AG09319 (cell line): Measurements from ENCODE around the gene DHRS7.

Experiments used
- DNase-seq: peaks from one replicate; pipeline ENCODE4 v3.0.0-alpha.2; 2010; ENCODE audit warnings: low read depth; ENCODE audit errors: extremely low read depth
- TF ChIP-seq, protein P1 (sequence below): IDR thresholded peaks from 2 replicates; pipeline ENCODE4 v1.5.1; 2011; ENCODE audit warnings: low read depth, mild to moderate bottlenecking, inconsistent platforms, low read length, moderate library complexity

DHRS7 gene

DNA sequence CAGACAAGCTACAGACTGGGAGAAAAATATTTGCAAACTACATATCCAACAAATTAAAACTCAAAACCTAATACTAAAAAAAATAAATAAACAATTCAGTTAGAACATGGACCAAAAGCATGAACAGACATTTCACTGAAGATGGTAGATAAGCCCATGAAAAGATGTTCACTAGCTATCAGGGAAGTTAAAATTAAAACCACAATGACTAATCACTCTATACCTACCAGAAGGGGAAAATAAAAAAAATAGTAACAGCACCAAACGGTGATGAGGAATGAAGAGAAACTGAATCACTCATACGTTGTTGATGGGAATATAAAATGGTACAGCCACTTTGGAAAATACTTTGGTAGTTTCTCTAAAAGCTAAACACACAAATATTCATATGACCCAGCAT, 31.1 kb upstream of the DHRS7 start:
- no peak for DNase-seq
- TF ChIP-seq, protein P1, sequence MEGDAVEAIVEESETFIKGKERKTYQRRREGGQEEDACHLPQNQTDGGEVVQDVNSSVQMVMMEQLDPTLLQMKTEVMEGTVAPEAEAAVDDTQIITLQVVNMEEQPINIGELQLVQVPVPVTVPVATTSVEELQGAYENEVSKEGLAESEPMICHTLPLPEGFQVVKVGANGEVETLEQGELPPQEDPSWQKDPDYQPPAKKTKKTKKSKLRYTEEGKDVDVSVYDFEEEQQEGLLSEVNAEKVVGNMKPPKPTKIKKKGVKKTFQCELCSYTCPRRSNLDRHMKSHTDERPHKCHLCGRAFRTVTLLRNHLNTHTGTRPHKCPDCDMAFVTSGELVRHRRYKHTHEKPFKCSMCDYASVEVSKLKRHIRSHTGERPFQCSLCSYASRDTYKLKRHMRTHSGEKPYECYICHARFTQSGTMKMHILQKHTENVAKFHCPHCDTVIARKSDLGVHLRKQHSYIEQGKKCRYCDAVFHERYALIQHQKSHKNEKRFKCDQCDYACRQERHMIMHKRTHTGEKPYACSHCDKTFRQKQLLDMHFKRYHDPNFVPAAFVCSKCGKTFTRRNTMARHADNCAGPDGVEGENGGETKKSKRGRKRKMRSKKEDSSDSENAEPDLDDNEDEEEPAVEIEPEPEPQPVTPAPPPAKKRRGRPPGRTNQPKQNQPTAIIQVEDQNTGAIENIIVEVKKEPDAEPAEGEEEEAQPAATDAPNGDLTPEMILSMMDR, result no peak

GRCh38 chr14:60195179-60195810, 30.1 kb upstream of the DHRS7 start:
- TF ChIP-seq, protein P1, result no peak; the same call in 1 of the 2 replicates
- DNase-seq, result no peak

DNA sequence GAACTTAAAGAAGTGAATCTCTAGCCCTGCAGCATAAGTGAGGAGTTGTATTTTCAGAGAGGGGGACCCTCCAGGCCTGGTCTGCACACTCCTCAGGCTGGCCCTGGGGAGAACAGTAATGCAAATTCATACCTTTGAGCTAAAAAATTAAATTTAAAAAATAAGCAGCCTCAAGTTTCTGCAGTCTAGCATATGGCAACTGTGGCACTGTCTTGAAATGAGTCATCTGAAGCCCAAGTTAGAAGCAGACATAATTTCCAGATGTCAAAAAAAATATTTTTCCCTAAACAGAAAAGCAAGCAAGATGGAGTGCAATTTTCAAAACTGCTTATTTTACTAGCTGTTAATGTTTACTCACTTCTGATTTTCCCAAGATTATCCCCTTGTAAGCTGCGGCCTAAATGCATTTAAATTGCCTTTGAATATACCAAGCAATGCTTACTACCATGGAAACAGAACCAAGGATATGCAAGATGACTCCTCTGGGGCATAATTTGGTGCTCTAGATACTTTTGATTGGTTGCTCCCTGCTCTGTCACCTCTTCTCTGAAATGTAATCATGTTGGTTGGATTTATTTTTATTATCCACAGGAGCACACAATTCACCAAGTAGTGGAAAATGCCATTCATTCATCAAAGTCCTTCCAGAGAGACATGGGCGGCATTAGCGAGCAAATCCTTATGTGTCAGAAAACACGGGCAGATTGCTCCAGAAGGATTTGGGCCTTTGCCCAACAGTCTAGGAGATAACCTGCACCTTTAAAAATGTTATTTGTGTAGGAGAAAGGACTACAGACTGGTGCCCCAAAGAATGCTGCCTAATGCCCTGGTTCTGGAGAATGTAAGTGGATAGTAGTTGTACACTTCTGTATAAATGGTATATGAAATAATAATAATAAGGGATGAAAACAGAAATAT, 25.0 kb upstream of the DHRS7 start:
- DNase-seq, result no peak
- TF ChIP-seq, protein P1, result no peak

- TF ChIP-seq, protein P1, result no peak
These were observed 23.5 kb upstream of the DHRS7 start for GRCh38 chr14:60188696-60189095.

GRCh38 chr14:60188115-60188514, 22.9 kb upstream of the DHRS7 start:
- no peak for DNase-seq
- TF ChIP-seq, protein P1, result no peak

More at GRCh38 chr14:60188696-60189095, 23.5 kb upstream of the DHRS7 start:
- DNase-seq, result no peak

DNA sequence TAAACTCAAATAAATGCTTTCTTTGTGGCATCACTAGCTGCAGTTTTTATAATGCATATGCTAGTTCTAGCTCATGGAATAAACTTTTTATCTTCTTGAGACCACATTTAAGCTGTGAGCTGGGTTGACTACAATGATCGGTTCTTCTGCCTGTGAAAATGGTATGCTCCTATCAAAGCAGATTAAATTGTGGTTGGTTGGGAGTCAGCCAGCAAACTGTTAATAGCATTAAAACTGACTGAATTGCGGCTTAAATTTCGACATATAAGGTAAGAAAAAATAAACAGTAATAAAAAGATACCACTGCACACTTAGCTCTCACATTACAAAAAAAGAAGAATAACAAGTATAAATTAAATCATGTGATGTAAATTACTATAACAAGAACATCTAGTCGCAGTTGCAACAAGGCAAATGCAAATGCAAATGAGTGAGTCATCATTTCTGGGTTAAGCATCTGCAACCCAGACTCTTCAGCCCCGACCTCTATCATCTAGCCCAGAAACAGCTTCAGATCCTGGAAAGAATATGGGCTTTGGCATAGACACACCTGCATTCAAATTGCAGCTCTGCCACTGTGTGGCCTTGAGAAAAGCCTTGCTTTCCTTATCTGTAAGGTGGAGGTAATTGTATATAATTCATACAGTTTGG, 19.8 kb upstream of the DHRS7 start:
- no peak for DNase-seq
- TF ChIP-seq, protein P1, result no peak
